SK-N-SH (cell line): Measurements from ENCODE around the gene TFF3. TPM values are rescaled to one million over a fixed set of nuclear protein-coding genes. Genes with fewer than 3 reads are reported as not detected.

Experiments
- CTCF ChIA-PET: fragments of 300-600, 350-600 bp; formaldehyde crosslinking; extraction: SDS; loops from one replicate; lab custom pipeline; 2021; lab: Yijun Ruan, JAX
- POLR2A ChIA-PET: fragments of 350-600 bp; sonication (Branson Sonifier 250); formaldehyde crosslinking; extraction: SDS; loops from one replicate; lab custom pipeline; 2020; ENCODE audit warnings: antibody characterized with exemption, inconsistent platforms; lab: Yijun Ruan, JAX
- DNase-seq: peaks from one replicate; pipeline ENCODE4 v3.0.0; 2012
- H2AFZ ChIP-seq: fragments of 200-600 bp; sonication (generic); 2 replicates; pipeline ENCODE4 v1.8.1; 2016; ENCODE audit warnings: antibody characterized with exemption, mild to moderate bottlenecking, low read depth
- H3F3A ChIP-seq: fragments of 200-600 bp; sonication (generic); replicated peaks from 2 replicates; pipeline ENCODE3; 2016; ENCODE audit warnings: antibody characterized with exemption, mild to moderate bottlenecking; ENCODE audit not compliant: insufficient read depth
- H3K27ac ChIP-seq, 2 experiments: fragments of 200-500 bp in 1 of 2; fragments of 200-600 bp in 1 of 2; sonication (Bioruptor generic) in 1 of 2; sonication (generic), shearing (Covaris generic) in 1 of 2; 2 replicates each; pipeline versions ENCODE4 v1.5.1 to v1.6.1; 2014 to 2016; ENCODE audit warnings: low read depth in 2 of 2, inconsistent platforms in 1 of 2, low read length in 1 of 2, mild to moderate bottlenecking in 1 of 2, mixed read lengths in 1 of 2
- H3K27me3 ChIP-seq: fragments of 200-600 bp; sonication (generic), shearing (Covaris generic); 2 replicates; pipeline ENCODE4 v1.6.1; 2016; ENCODE audit warnings: mixed run types; ENCODE audit not compliant: insufficient read depth
- H3K36me3 ChIP-seq, 2 experiments: fragments of 200-500 bp in 1 of 2; fragments of 200-600 bp in 1 of 2; sonication (Bioruptor generic) in 1 of 2; sonication (generic) in 1 of 2; replicated peaks in 1 of 2; 2 replicates each; pipeline versions ENCODE3 to v1.5.1; 2014 to 2016; ENCODE audit warnings: low read length in 1 of 2, mild to moderate bottlenecking in 1 of 2; ENCODE audit not compliant: insufficient read depth in 2 of 2, control insufficient read depth in 1 of 2
- H3K4me1 ChIP-seq, 2 experiments: fragments of 200-500 bp in 1 of 2; fragments of 200-600 bp in 1 of 2; sonication (Bioruptor generic) in 1 of 2; sonication (generic), shearing (Covaris generic) in 1 of 2; 2 replicates each; pipeline versions ENCODE4 v1.5.1 to v1.6.1; 2014 to 2016; ENCODE audit warnings: low read depth in 1 of 2, low read length in 1 of 2, mixed run types in 1 of 2; ENCODE audit not compliant: insufficient read depth in 2 of 2, control insufficient read depth in 1 of 2
- H3K4me2 ChIP-seq: fragments of 200-600 bp; sonication (generic), shearing (Covaris generic); 2 replicates; pipeline ENCODE4 v1.6.1; 2017; ENCODE audit warnings: mixed run types
- H3K4me3 ChIP-seq, 2 experiments: fragments of 200-500 bp in 1 of 2; fragments of 200-600 bp in 1 of 2; sonication (Bioruptor generic) in 1 of 2; sonication (generic), shearing (Covaris generic) in 1 of 2; 2 replicates each; pipeline versions ENCODE4 v1.5.1 to v1.8.1; 2014 to 2016; ENCODE audit warnings: low read depth in 2 of 2, inconsistent platforms in 1 of 2, low read length in 1 of 2, mild to moderate bottlenecking in 1 of 2, mixed read lengths in 1 of 2, moderate library complexity in 1 of 2
- H3K79me2 ChIP-seq: fragments of 200-600 bp; sonication (generic); 2 replicates; pipeline ENCODE4 v1.8.1; 2017; ENCODE audit warnings: mild to moderate bottlenecking; ENCODE audit not compliant: insufficient read depth
- H3K9ac ChIP-seq: fragments of 200-600 bp; sonication (generic); 2 replicates; pipeline ENCODE4 v1.6.1; 2017; ENCODE audit warnings: mixed run types
- H3K9me2 ChIP-seq: fragments of 200-600 bp; sonication (generic); 2 replicates; pipeline ENCODE4 v1.6.1; 2017; ENCODE audit warnings: mixed run types
- H3K9me3 ChIP-seq: fragments of 200-600 bp; sonication (generic); 2 replicates; pipeline ENCODE4 v1.6.1; 2017; ENCODE audit warnings: mixed run types, mild to moderate bottlenecking, moderate library complexity
- H4K20me1 ChIP-seq: fragments of 200-600 bp; sonication (generic); 2 replicates; pipeline ENCODE4 v1.6.1; 2017; ENCODE audit warnings: mild to moderate bottlenecking, mixed run types; ENCODE audit not compliant: insufficient read depth
- CHD2 ChIP-seq: fragments of 150-350 bp; IDR thresholded peaks from 2 replicates; pipeline ENCODE4 v1.6.1; 2018; ENCODE audit warnings: low read length; ENCODE audit not compliant: partially characterized antibody
- EP300 ChIP-seq, 2 experiments: IDR thresholded peaks; 2 replicates each; pipeline versions ENCODE4 v1.4.0 to v1.6.1; 2012; ENCODE audit warnings: borderline replicate concordance in 1 of 2, low read depth in 1 of 2, low read length in 1 of 2
- GATA2 ChIP-seq: sonication (generic); formaldehyde crosslinking; IDR thresholded peaks from 2 replicates; pipeline ENCODE4 v1.5.0; 2020; ENCODE audit warnings: mild to moderate bottlenecking, missing genetic modification reagents
- JUND ChIP-seq: IDR thresholded peaks from 2 replicates; pipeline ENCODE4 v1.4.0; 2012
- MEF2A ChIP-seq: IDR thresholded peaks from 2 replicates; pipeline ENCODE4 v1.4.0; 2012; ENCODE audit warnings: low read depth, borderline replicate concordance
- POLR2AphosphoS5 ChIP-seq: IDR thresholded peaks from 2 replicates; pipeline ENCODE4 v1.6.1; 2012; ENCODE audit warnings: low read depth, low read length
- RAD21 ChIP-seq: IDR thresholded peaks from 2 replicates; pipeline ENCODE4 v1.6.1; 2012; ENCODE audit warnings: mild to moderate bottlenecking, low read length
- RCOR1 ChIP-seq: fragments of 150-350 bp; IDR thresholded peaks from 2 replicates; pipeline ENCODE4 v1.6.1; 2017; ENCODE audit warnings: antibody characterized with exemption, low read length
- RFX5 ChIP-seq: IDR thresholded peaks from 2 replicates; pipeline ENCODE4 v1.6.1; 2012; ENCODE audit warnings: mild to moderate bottlenecking, improper control_type of control experiment, low read length
- RXRA ChIP-seq: IDR thresholded peaks from 2 replicates; pipeline ENCODE4 v1.4.0; 2012; ENCODE audit warnings: low read depth, mild to moderate bottlenecking, borderline replicate concordance
- SIN3A ChIP-seq: IDR thresholded peaks from 2 replicates; pipeline ENCODE4 v1.6.1; 2012; ENCODE audit warnings: low read depth, mild to moderate bottlenecking, low read length, moderate library complexity, borderline replicate concordance
- SMC3 ChIP-seq: IDR thresholded peaks from 2 replicates; pipeline ENCODE4 v1.6.1; 2012; ENCODE audit warnings: low read depth, low read length, improper control_type of control experiment
- TCF12 ChIP-seq: IDR thresholded peaks from 2 replicates; pipeline ENCODE4 v1.4.0; 2012
- TEAD4 ChIP-seq: IDR thresholded peaks from 2 replicates; pipeline ENCODE4 v1.4.0; 2012; ENCODE audit warnings: mild to moderate bottlenecking, borderline replicate concordance; ENCODE audit not compliant: insufficient read depth
- YY1 ChIP-seq: IDR thresholded peaks from 2 replicates; pipeline ENCODE4 v1.4.0; 2012; ENCODE audit warnings: low read depth, mild to moderate bottlenecking
- WGBS: methylation state at CpG from one replicate; pipeline ENCODE4 v1.1.6; 2017; ENCODE audit warnings: low lambda C conversion rate; 5-methylcytosine and 5-hydroxymethylcytosine counted together
- polyA plus RNA-seq, 3 experiments: library from polyadenylated mRNA; depleted of rRNA; stranded (reverse); fragments of >200 nt; gene quantifications; 2 replicates each; pipeline ENCODE4 v1.2.3, GENCODE V29; 2012

Gene TFF3
- not detected in 2 replicates for polyA plus RNA-seq (2012; rRNA removed)
- not detected in 2 replicates for polyA plus RNA-seq (2012; cell fraction: cytosol; rRNA removed)
- polyA plus RNA-seq (2012; cell fraction: nucleus; rRNA removed): not detected in 2 replicates

DNA sequence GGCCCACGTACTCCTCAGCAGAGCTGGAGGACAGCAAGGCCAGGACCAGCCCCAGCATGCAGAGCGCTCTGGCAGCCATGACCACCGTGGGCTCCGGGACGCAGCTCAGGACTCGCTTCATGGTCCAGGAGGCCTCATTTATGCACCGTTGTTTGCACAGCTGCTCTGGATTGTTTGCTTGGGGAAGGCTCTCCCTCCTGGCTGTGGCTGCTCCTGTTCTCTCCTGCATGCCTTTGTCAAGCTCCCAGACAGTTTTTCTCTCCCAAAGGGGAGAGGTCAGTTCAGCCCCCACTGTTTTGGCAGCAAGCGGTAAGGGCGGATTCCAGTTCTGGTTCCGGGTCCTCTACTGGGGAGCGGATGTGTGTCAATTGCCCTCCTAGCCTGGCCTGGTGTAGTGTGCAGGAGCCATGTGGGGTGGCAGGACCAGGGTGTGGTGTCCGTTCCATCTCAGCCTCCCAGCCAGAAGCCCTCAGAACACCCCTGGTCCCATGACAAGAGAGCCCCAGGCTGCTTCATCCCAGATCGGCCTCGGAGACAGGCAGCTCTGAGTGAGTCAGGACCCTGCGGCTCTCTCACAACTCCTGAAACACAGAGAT, at the start of gene TFF3:
TSS of gene TFF3 (minus strand) at position 114 of the 596 bp plus-strand sequence. CDS start at position 79, 35 bp downstream.
- no peak within 1 kb of the TSS for H3K27ac ChIP-seq
- H3K9ac ChIP-seq: no peak within 1 kb of the TSS
- H3K27me3 ChIP-seq: no peaks in the 10 kb centered on the region
- H2AFZ ChIP-seq: no peak within 1 kb of the TSS
- no peak for DNase-seq
- no peaks in the 10 kb centered on the region for H3K79me2 ChIP-seq
- POLR2A ChIA-PET: no interaction called here
- H4K20me1 ChIP-seq: no peaks in the 10 kb centered on the region
- H3K4me1 ChIP-seq: no peaks in the 10 kb centered on the region; a peak in 1 of 4 replicates
- no peak within 1 kb of the TSS for H3K4me3 ChIP-seq
- H3K9me3 ChIP-seq: no peaks in the 10 kb centered on the region
- no peaks in the 10 kb centered on the region for H3K36me3 ChIP-seq
- TF ChIP-seq MEF2A (no peak), YY1 (no peak), RAD21 (no peak), POLR2AphosphoS5 (no peak), TEAD4 (no peak), SMC3 (no peak), RFX5 (no peak), EP300 (IDR thresholded peaks at IDR 0.05; ENCODE audit: borderline replicate concordance in 1 of 2, low read depth in 1 of 2, low read length in 1 of 2) (no peak), SIN3A (no peak), GATA2 (no peak), CHD2 (no peak), JUND (no peak), TCF12 (no peak), RXRA (no peak)
- TF ChIP-seq, all 33 proteins: peak for 0
- CTCF ChIA-PET: no interaction called here
- H3F3A ChIP-seq: no peaks in the 10 kb centered on the region
- WGBS: 66% methylated on average over 10 of the region's 15 CpGs
- no peaks in the 10 kb centered on the region for H3K9me2 ChIP-seq
- H3K4me2 ChIP-seq: no peak within 1 kb of the TSS

DNA sequence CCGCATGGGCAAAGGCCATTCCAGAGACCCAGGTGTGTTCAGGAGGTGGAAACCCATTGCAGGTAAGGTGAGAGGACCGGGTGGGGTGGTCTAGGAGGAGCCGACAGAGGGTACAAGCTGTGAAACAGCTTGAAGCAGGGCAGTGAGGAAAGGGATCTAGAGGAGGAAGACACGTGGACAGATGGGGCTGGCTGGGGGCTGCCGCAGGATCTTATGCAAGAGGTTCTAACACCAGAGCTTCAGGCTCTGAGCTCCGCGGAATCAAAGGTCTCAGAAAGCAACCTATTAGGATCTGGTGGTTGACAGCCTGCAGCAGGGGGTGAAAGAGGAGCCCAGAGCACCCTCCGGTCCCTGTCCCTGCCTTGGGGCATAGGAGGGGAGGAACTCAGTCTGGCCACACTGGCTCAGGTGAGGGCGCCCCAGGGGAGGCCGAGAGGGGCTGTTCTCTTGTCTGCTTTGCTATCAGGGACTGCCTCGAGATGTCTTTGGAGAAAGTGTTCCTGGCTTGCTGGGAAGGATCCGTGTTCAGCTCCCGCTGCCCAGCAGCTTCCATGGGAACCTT, 49.2 kb upstream of the TFF3 start:
- Histone ChIP-seq H3K27me3 (no peaks in the 10 kb centered on the region), H4K20me1 (no peaks in the 10 kb centered on the region), H2AFZ (no peak overlapping the region), H3F3A (no peaks in the 10 kb centered on the region), H3K4me1 (no peaks in the 10 kb centered on the region), H3K4me3 (no peak overlapping the region), H3K9ac (no peak overlapping the region), H3K79me2 (no peaks in the 10 kb centered on the region), H3K27ac (no peak overlapping the region), H3K9me3 (no peaks in the 10 kb centered on the region), H3K9me2 (no peaks in the 10 kb centered on the region), H3K4me2 (no peak overlapping the region), H3K36me3 (no peaks in the 10 kb centered on the region)
- WGBS: 36% methylated on average over 13 of the region's 13 CpGs
- no peak for DNase-seq
- ChIA-PET POLR2A (no interaction called here), CTCF (interaction anchor here (1.2 kb wide), 1 partner anchor 17 kb away, joined by 4 read pairs; no protein-coding TSS in a partner anchor)
- TF ChIP-seq RCOR1: no peak
